Measurements from ENCODE around the gene USP2.

USP2 gene

GRCh38 chr11:119359365-119360214 is 21.9 kb downstream of the USP2 start:
- TF ChIP-seq CTCF (IDR thresholded peaks at IDR 0.05; ENCODE audit: low read depth, low read length), result no peak
- no peak overlapping the region for H3K4me3 ChIP-seq (ENCODE audit: low read depth, low read length)
- H3K27me3 ChIP-seq, result no peaks in the 10 kb centered on the region
- no peak for DNase-seq
- H3K4me1 ChIP-seq, result peaks cover 15% of the 10 kb centered on the region
- 0 out of 2 replicates have a peak, but pooled peaks cover 2% of the 10 kb centered on the region for H3K9me3 ChIP-seq
- peaks cover 16% of the 10 kb centered on the region for H3K36me3 ChIP-seq

GRCh38 chr11:119357074-119357473 is 24.4 kb downstream of the USP2 start:
- Histone ChIP-seq H3K4me1 (peaks cover 16% of the 10 kb centered on the region), H3K9me3 (no peaks in the 10 kb centered on the region), H3K27me3 (no peaks in the 10 kb centered on the region), H3K4me3 (ENCODE audit: low read depth, low read length) (peak overlapping the region; percentile 68), H3K36me3 (peaks cover 16% of the 10 kb centered on the region)
- TF ChIP-seq CTCF (IDR thresholded peaks at IDR 0.05; ENCODE audit: low read depth, low read length), result no peak
- no peak for DNase-seq

GRCh38 chr11:119356349-119357031 is 25.0 kb downstream of the USP2 start:
- peak; percentile 81 for TF ChIP-seq CTCF (IDR thresholded peaks at IDR 0.05; ENCODE audit: low read depth, low read length)
- DNase-seq, result peak; percentile 90
- peak overlapping the region; percentile 68 for H3K4me3 ChIP-seq (ENCODE audit: low read depth, low read length)

GRCh38 chr11:119355091-119355843 is 26.2 kb downstream of the USP2 start:
- no peak for DNase-seq
- TF ChIP-seq CTCF (IDR thresholded peaks at IDR 0.05; ENCODE audit: low read depth, low read length), result no peak
- H3K27me3 ChIP-seq, result no peaks in the 10 kb centered on the region
- H3K4me1 ChIP-seq, result peaks cover 4% of the 10 kb centered on the region
- H3K36me3 ChIP-seq, result peaks cover 16% of the 10 kb centered on the region
- H3K4me3 ChIP-seq (ENCODE audit: low read depth, low read length), result no peak overlapping the region
- no peaks in the 10 kb centered on the region for H3K9me3 ChIP-seq

More at GRCh38 chr11:119356349-119357031, 25.0 kb downstream of the USP2 start:
- Histone ChIP-seq H3K4me1 (peaks cover 11% of the 10 kb centered on the region), H3K9me3 (no peaks in the 10 kb centered on the region), H3K36me3 (peaks cover 16% of the 10 kb centered on the region), H3K27me3 (no peaks in the 10 kb centered on the region)

GRCh38 chr11:119352857-119353260 is 28.6 kb downstream of the USP2 start:
- peak; percentile 64 for DNase-seq

More at GRCh38 chr11:119352857-119353260, 28.6 kb downstream of the USP2 start:
- Histone ChIP-seq H3K36me3 (peaks cover 4% of the 10 kb centered on the region), H3K9me3 (no peaks in the 10 kb centered on the region), H3K27me3 (no peaks in the 10 kb centered on the region), H3K4me1 (peaks cover 4% of the 10 kb centered on the region), H3K4me3 (ENCODE audit: low read depth, low read length) (no peak overlapping the region)
- no peak for TF ChIP-seq CTCF (IDR thresholded peaks at IDR 0.05; ENCODE audit: low read depth, low read length)
